Muscle of back (tissue), 11 donors: ENCODE results near the gene MARCKSL1. TPM values are rescaled to one million over a fixed set of nuclear protein-coding genes. Genes with fewer than 3 reads are reported as not detected.
"Not testable (repeated sequence)": the region's sequence is repeated elsewhere in the genome, so short reads cannot be mapped to it uniquely, and the experiment has no call there.

Experiments used
- DNase-seq, 3 donors: peaks; one replicate each; pipeline versions ENCODE4 v3.0.0 to v3.0.0-alpha.2; 2013
- polyA plus RNA-seq, 10 donors: library from polyadenylated mRNA; unstranded; fragments of 120-200 nt; gene quantifications; one replicate each; pipeline ENCODE4 v1.2.1, GENCODE V29; 2013; ENCODE audit not compliant: insufficient read length in 10 of 10

Gene MARCKSL1
- polyA plus RNA-seq, 10 donors, result 129 to 217 (median 146) TPM

GRCh38 chr1:32291708-32292538 lies 44.1 kb downstream of the MARCKSL1 start, which contains the start of gene HDAC1:
TSS of gene HDAC1 (plus strand) at chr1:32292083. CDS start at chr1:32292170, 87 bp downstream.
- peak; percentile 83 to 94 (median 90) for DNase-seq

GRCh38 chr1:32291145-32291707 lies 44.8 kb downstream of the MARCKSL1 start:
- no peak for DNase-seq

GRCh38 chr1:32289256-32289655 lies 46.8 kb downstream of the MARCKSL1 start:
- no peak for DNase-seq

DNA sequence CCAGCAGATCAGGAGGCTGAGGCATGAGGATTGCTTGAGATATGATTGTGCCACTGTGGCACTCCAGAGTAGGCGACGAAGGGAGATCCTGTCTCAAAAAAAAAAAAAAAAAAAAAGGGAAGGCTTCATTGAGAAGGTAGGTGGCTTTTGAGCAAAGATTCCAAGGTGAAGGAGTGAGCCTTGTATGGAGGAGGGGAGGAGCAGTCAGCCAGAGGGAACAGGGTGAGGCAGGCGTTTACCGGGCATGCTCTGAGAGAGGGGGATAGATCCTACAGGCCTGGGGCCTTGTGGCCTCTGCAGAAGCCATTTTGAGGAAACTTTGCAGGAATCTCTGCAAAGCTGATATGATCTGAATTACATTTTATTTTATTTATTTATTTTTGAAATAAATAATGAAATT lies 49.3 kb downstream of the MARCKSL1 start:
- DNase-seq, result no peak

- DNase-seq, result no peak
Measured at GRCh38 chr1:32285658-32286057, 50.4 kb downstream of the MARCKSL1 start.

GRCh38 chr1:32284777-32285176 lies 51.3 kb downstream of the MARCKSL1 start:
- not testable (repeated sequence) for DNase-seq

Other genes starting within 250 kb of the MARCKSL1 start
- gene KPNA6, start 228.2 kb downstream of the MARCKSL1 start, polyA plus RNA-seq, result 10 to 100 TPM; 20.4 to 35.1 (median 25.1) TPM
- 10 to 100 TPM; 27.8 to 44.4 (median 33.7) TPM for gene TXLNA, start 156.6 kb downstream of the MARCKSL1 start, polyA plus RNA-seq
- gene CCDC28B, start 135.6 kb downstream of the MARCKSL1 start, polyA plus RNA-seq, result 10 to 100 TPM; 28.8 to 60.1 (median 46.8) TPM
- gene IQCC, start 130.6 kb downstream of the MARCKSL1 start, polyA plus RNA-seq, result 1 to 10 TPM; 2.0 to 4.9 (median 3.1) TPM
- gene DCDC2B, start 127.1 kb downstream of the MARCKSL1 start, polyA plus RNA-seq, result under 1 TPM; 0.19 to 0.94 (median 0.31) TPM
- gene TMEM234, start 113.9 kb downstream of the MARCKSL1 start, polyA plus RNA-seq, result 10 to 100 TPM in 4 of 10 donors, 1 to 10 TPM in 6; 8.0 to 16.0 (median 9.1) TPM
- gene EIF3I, start 113.8 kb downstream of the MARCKSL1 start, polyA plus RNA-seq, result 100 to 1,000 TPM; 146 to 185 (median 164) TPM
- 1 to 10 TPM; 2.1 to 6.7 (median 3.9) TPM for gene FAM167B, start 89.0 kb downstream of the MARCKSL1 start, polyA plus RNA-seq
- 10 to 100 TPM in 1 of 10 donors, 1 to 10 TPM in 2, under 1 TPM in 7; 0.26 to 14.1 (median 0.74) TPM for gene LCK, start 85.0 kb downstream of the MARCKSL1 start, polyA plus RNA-seq
- gene HDAC1, start 44.1 kb downstream of the MARCKSL1 start, polyA plus RNA-seq, result 10 to 100 TPM; 27.5 to 50.3 (median 41.3) TPM
- gene FAM229A, start 26.3 kb upstream of the MARCKSL1 start, polyA plus RNA-seq, result 1 to 10 TPM; 1.7 to 8.1 (median 4.7) TPM
- gene TSSK3, start 26.3 kb upstream of the MARCKSL1 start, polyA plus RNA-seq, result 1 to 10 TPM in 6 of 10 donors, under 1 TPM in 4; 0.82 to 5.1 (median 1.8) TPM
- 10 to 100 TPM; 34.3 to 43.8 (median 40.0) TPM for gene BSDC1, start 58.2 kb upstream of the MARCKSL1 start, polyA plus RNA-seq
- gene ZBTB8B, start 128.8 kb upstream of the MARCKSL1 start, polyA plus RNA-seq, result under 1 TPM; 0.07 to 0.22 (median 0.14) TPM
- 10 to 100 TPM in 5 of 10 donors, 1 to 10 TPM in 5; 8.4 to 11.9 (median 10.4) TPM for gene ZBTB8A, start 203.2 kb upstream of the MARCKSL1 start, polyA plus RNA-seq